SH-SY5Y (cell line): ENCODE data around the gene GRIFIN.

Source experiments
- GATA2 ChIP-seq: IDR thresholded peaks from 2 replicates; pipeline ENCODE4 v1.6.1; 2011; ENCODE audit warnings: mild to moderate bottlenecking, low read depth, low read length
- GATA3 ChIP-seq: IDR thresholded peaks from 2 replicates; pipeline ENCODE4 v1.6.1; 2011; ENCODE audit warnings: low read depth, mild to moderate bottlenecking, low read length, moderate library complexity

DNA sequence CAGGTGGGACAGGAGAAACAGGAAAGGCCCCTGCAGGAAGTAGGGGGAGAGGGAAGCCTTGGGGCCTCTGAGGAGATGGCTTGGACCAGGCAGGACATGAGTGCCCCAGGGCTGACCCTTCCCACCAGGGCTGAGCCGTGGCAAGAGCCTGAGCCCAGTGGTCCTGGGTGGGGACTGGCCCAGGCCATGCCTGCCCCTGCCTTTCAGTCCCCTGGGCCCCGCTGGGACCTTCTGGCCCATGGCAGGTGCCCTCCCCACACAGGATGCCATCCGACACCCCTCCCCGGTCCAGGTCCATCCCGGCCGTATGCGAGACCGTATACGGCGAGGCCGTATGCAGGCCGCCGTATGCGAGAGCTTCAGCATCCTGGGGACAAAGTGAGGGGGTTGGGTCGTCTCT is 2.0 kb downstream of the GRIFIN start:
- TF ChIP-seq GATA2 (no peak), GATA3 (no peak)
